SK-N-SH (cell line): ENCODE results near the gene SMIM7. TPM values are rescaled to one million over a fixed set of nuclear protein-coding genes. Genes with fewer than 3 reads are reported as not detected.

Source experiments
- CTCF ChIA-PET: fragments of 300-600, 350-600 bp; formaldehyde crosslinking; extraction: SDS; loops from one replicate; lab custom pipeline; 2021; lab: Yijun Ruan, JAX
- POLR2A ChIA-PET: fragments of 350-600 bp; sonication (Branson Sonifier 250); formaldehyde crosslinking; extraction: SDS; loops from one replicate; lab custom pipeline; 2020; ENCODE audit warnings: antibody characterized with exemption, inconsistent platforms; lab: Yijun Ruan, JAX
- DNase-seq: peaks from one replicate; pipeline ENCODE4 v3.0.0; 2012
- H2AFZ ChIP-seq: fragments of 200-600 bp; sonication (generic); 2 replicates; pipeline ENCODE4 v1.8.1; 2016; ENCODE audit warnings: antibody characterized with exemption, mild to moderate bottlenecking, low read depth
- H3F3A ChIP-seq: fragments of 200-600 bp; sonication (generic); replicated peaks from 2 replicates; pipeline ENCODE3; 2016; ENCODE audit warnings: antibody characterized with exemption, mild to moderate bottlenecking; ENCODE audit not compliant: insufficient read depth
- H3K27ac ChIP-seq, 2 experiments: fragments of 200-500 bp in 1 of 2; fragments of 200-600 bp in 1 of 2; sonication (Bioruptor generic) in 1 of 2; sonication (generic), shearing (Covaris generic) in 1 of 2; 2 replicates each; pipeline versions ENCODE4 v1.5.1 to v1.6.1; 2014 to 2016; ENCODE audit warnings: low read depth in 2 of 2, inconsistent platforms in 1 of 2, low read length in 1 of 2, mild to moderate bottlenecking in 1 of 2, mixed read lengths in 1 of 2
- H3K27me3 ChIP-seq: fragments of 200-600 bp; sonication (generic), shearing (Covaris generic); 2 replicates; pipeline ENCODE4 v1.6.1; 2016; ENCODE audit warnings: mixed run types; ENCODE audit not compliant: insufficient read depth
- H3K36me3 ChIP-seq, 2 experiments: fragments of 200-500 bp in 1 of 2; fragments of 200-600 bp in 1 of 2; sonication (Bioruptor generic) in 1 of 2; sonication (generic) in 1 of 2; replicated peaks in 1 of 2; 2 replicates each; pipeline versions ENCODE3 to v1.5.1; 2014 to 2016; ENCODE audit warnings: low read length in 1 of 2, mild to moderate bottlenecking in 1 of 2; ENCODE audit not compliant: insufficient read depth in 2 of 2, control insufficient read depth in 1 of 2
- H3K4me1 ChIP-seq, 2 experiments: fragments of 200-500 bp in 1 of 2; fragments of 200-600 bp in 1 of 2; sonication (Bioruptor generic) in 1 of 2; sonication (generic), shearing (Covaris generic) in 1 of 2; 2 replicates each; pipeline versions ENCODE4 v1.5.1 to v1.6.1; 2014 to 2016; ENCODE audit warnings: low read depth in 1 of 2, low read length in 1 of 2, mixed run types in 1 of 2; ENCODE audit not compliant: insufficient read depth in 2 of 2, control insufficient read depth in 1 of 2
- H3K4me2 ChIP-seq: fragments of 200-600 bp; sonication (generic), shearing (Covaris generic); 2 replicates; pipeline ENCODE4 v1.6.1; 2017; ENCODE audit warnings: mixed run types
- H3K4me3 ChIP-seq, 2 experiments: fragments of 200-500 bp in 1 of 2; fragments of 200-600 bp in 1 of 2; sonication (Bioruptor generic) in 1 of 2; sonication (generic), shearing (Covaris generic) in 1 of 2; 2 replicates each; pipeline versions ENCODE4 v1.5.1 to v1.8.1; 2014 to 2016; ENCODE audit warnings: low read depth in 2 of 2, inconsistent platforms in 1 of 2, low read length in 1 of 2, mild to moderate bottlenecking in 1 of 2, mixed read lengths in 1 of 2, moderate library complexity in 1 of 2
- H3K79me2 ChIP-seq: fragments of 200-600 bp; sonication (generic); 2 replicates; pipeline ENCODE4 v1.8.1; 2017; ENCODE audit warnings: mild to moderate bottlenecking; ENCODE audit not compliant: insufficient read depth
- H3K9ac ChIP-seq: fragments of 200-600 bp; sonication (generic); 2 replicates; pipeline ENCODE4 v1.6.1; 2017; ENCODE audit warnings: mixed run types
- H3K9me2 ChIP-seq: fragments of 200-600 bp; sonication (generic); 2 replicates; pipeline ENCODE4 v1.6.1; 2017; ENCODE audit warnings: mixed run types
- H3K9me3 ChIP-seq: fragments of 200-600 bp; sonication (generic); 2 replicates; pipeline ENCODE4 v1.6.1; 2017; ENCODE audit warnings: mixed run types, mild to moderate bottlenecking, moderate library complexity
- H4K20me1 ChIP-seq: fragments of 200-600 bp; sonication (generic); 2 replicates; pipeline ENCODE4 v1.6.1; 2017; ENCODE audit warnings: mild to moderate bottlenecking, mixed run types; ENCODE audit not compliant: insufficient read depth
- CHD2 ChIP-seq: fragments of 150-350 bp; IDR thresholded peaks from 2 replicates; pipeline ENCODE4 v1.6.1; 2018; ENCODE audit warnings: low read length; ENCODE audit not compliant: partially characterized antibody
- CTCF ChIP-seq: fragments of 200-600 bp; sonication (generic); IDR thresholded peaks from 2 replicates; pipeline ENCODE4 v1.6.1; 2017; ENCODE audit warnings: antibody characterized with exemption, mild to moderate bottlenecking, moderate library complexity
- ELF1 ChIP-seq: IDR thresholded peaks from 2 replicates; pipeline ENCODE4 v1.4.0; 2012
- EP300 ChIP-seq, 2 experiments: IDR thresholded peaks; 2 replicates each; pipeline versions ENCODE4 v1.4.0 to v1.6.1; 2012; ENCODE audit warnings: borderline replicate concordance in 1 of 2, low read depth in 1 of 2, low read length in 1 of 2
- EZH2phosphoT487 ChIP-seq: fragments of 200-600 bp; sonication (generic); IDR thresholded peaks from 2 replicates; pipeline ENCODE4 v1.6.1; 2017; ENCODE audit warnings: low read depth, mixed run types, mild to moderate bottlenecking, antibody characterized with exemption, moderate library complexity, borderline replicate concordance
- GABPA ChIP-seq: IDR thresholded peaks from 2 replicates; pipeline ENCODE4 v1.4.0; 2012; ENCODE audit warnings: low read depth, mild to moderate bottlenecking
- GATA2 ChIP-seq: sonication (generic); formaldehyde crosslinking; IDR thresholded peaks from 2 replicates; pipeline ENCODE4 v1.5.0; 2020; ENCODE audit warnings: mild to moderate bottlenecking, missing genetic modification reagents
- JUND ChIP-seq: IDR thresholded peaks from 2 replicates; pipeline ENCODE4 v1.4.0; 2012
- MAX ChIP-seq: IDR thresholded peaks from 2 replicates; pipeline ENCODE4 v1.4.0; 2012; ENCODE audit warnings: low read depth
- NFIC ChIP-seq: IDR thresholded peaks from 2 replicates; pipeline ENCODE4 v1.4.0; 2012; ENCODE audit warnings: borderline replicate concordance
- PBX3 ChIP-seq: IDR thresholded peaks from 2 replicates; pipeline ENCODE4; 2012
- RAD21 ChIP-seq: IDR thresholded peaks from 2 replicates; pipeline ENCODE4 v1.6.1; 2012; ENCODE audit warnings: mild to moderate bottlenecking, low read length
- RCOR1 ChIP-seq: fragments of 150-350 bp; IDR thresholded peaks from 2 replicates; pipeline ENCODE4 v1.6.1; 2017; ENCODE audit warnings: antibody characterized with exemption, low read length
- REST ChIP-seq: IDR thresholded peaks from 2 replicates; pipeline ENCODE4 v1.6.1; 2012; ENCODE audit warnings: mild to moderate bottlenecking, low read depth, low read length, moderate library complexity
- RFX5 ChIP-seq: IDR thresholded peaks from 2 replicates; pipeline ENCODE4 v1.6.1; 2012; ENCODE audit warnings: mild to moderate bottlenecking, improper control_type of control experiment, low read length
- RXRA ChIP-seq: IDR thresholded peaks from 2 replicates; pipeline ENCODE4 v1.4.0; 2012; ENCODE audit warnings: low read depth, mild to moderate bottlenecking, borderline replicate concordance
- SIN3A ChIP-seq: IDR thresholded peaks from 2 replicates; pipeline ENCODE4 v1.6.1; 2012; ENCODE audit warnings: low read depth, mild to moderate bottlenecking, low read length, moderate library complexity, borderline replicate concordance
- TCF12 ChIP-seq: IDR thresholded peaks from 2 replicates; pipeline ENCODE4 v1.4.0; 2012
- YY1 ChIP-seq: IDR thresholded peaks from 2 replicates; pipeline ENCODE4 v1.4.0; 2012; ENCODE audit warnings: low read depth, mild to moderate bottlenecking
- WGBS: methylation state at CpG from one replicate; pipeline ENCODE4 v1.1.6; 2017; ENCODE audit warnings: low lambda C conversion rate; 5-methylcytosine and 5-hydroxymethylcytosine counted together
- polyA plus RNA-seq, 3 experiments: library from polyadenylated mRNA; depleted of rRNA; stranded (reverse); fragments of >200 nt; gene quantifications; 2 replicates each; pipeline ENCODE4 v1.2.3, GENCODE V29; 2012

SMIM7 gene
- polyA plus RNA-seq, 1 of the 3 experiments (the other 2 are of a cell fraction) = 74.2 TPM

GRCh38 chr19:16638666-16639065 lies 21.3 kb downstream of the SMIM7 start:
- Histone ChIP-seq H3K79me2 (peaks cover 92% of the 10 kb centered on the region), H4K20me1 (peaks cover 8% of the 10 kb centered on the region), H2AFZ (no peak overlapping the region), H3K27me3 (no peaks in the 10 kb centered on the region), H3K9me2 (no peaks in the 10 kb centered on the region), H3K4me3 (no peak overlapping the region), H3K9me3 (no peaks in the 10 kb centered on the region), H3K4me1 (no peaks in the 10 kb centered on the region), H3K4me2 (no peak overlapping the region), H3K27ac (no peak overlapping the region), H3K36me3 (peaks cover 16 to 48% of the 10 kb centered on the region in 2 experiments), H3K9ac (no peak overlapping the region), H3F3A (no peaks in the 10 kb centered on the region)
- WGBS = 89% methylated on average over 1 of the region's 1 CpG
- ChIA-PET POLR2A (interaction anchor here (1.4 kb wide), 1 partner anchor 18 kb away, joined by 3 read pairs; no protein-coding TSS in a partner anchor), CTCF (interaction anchor here (0.6 kb wide), 1 partner anchor 226 kb away, joined by 3 read pairs; no protein-coding TSS in a partner anchor)
- no peak for TF ChIP-seq CTCF
- TF ChIP-seq TCF12 = no peak
- DNase-seq = no peak

- Histone ChIP-seq H4K20me1 (peaks cover 5% of the 10 kb centered on the region; the same call in 1 of the 2 replicates), H3K4me3 (no peak overlapping the region), H3K4me1 (no peaks in the 10 kb centered on the region), H3K4me2 (no peak overlapping the region), H3K9me3 (no peaks in the 10 kb centered on the region), H3F3A (no peaks in the 10 kb centered on the region), H2AFZ (no peak overlapping the region), H3K27me3 (no peaks in the 10 kb centered on the region), H3K27ac (no peak overlapping the region), H3K9ac (no peak overlapping the region), H3K36me3 (peaks cover 12 to 48% of the 10 kb centered on the region in 2 experiments), H3K79me2 (peaks cover 89% of the 10 kb centered on the region), H3K9me2 (no peaks in the 10 kb centered on the region)
- no peak for TF ChIP-seq JUND
- TF ChIP-seq PBX3 = no peak
- no peak for TF ChIP-seq SIN3A
- TF ChIP-seq NFIC = no peak
- no peak for TF ChIP-seq CHD2
- no peak for TF ChIP-seq GATA2 (CRISPR knock-in tag)
- TF ChIP-seq EZH2phosphoT487 = no peak
- TF ChIP-seq RCOR1 = no peak
- no peak for TF ChIP-seq RAD21
- no peak for TF ChIP-seq RXRA
- TF ChIP-seq MAX = no peak
- no peak for TF ChIP-seq TCF12
- TF ChIP-seq YY1 = no peak
- TF ChIP-seq REST = no peak
- TF ChIP-seq ELF1 = no peak
- TF ChIP-seq GABPA = no peak
- no peak for TF ChIP-seq RFX5
- no peak for TF ChIP-seq EP300 (IDR thresholded peaks at IDR 0.05; ENCODE audit: borderline replicate concordance in 1 of 2, low read depth in 1 of 2, low read length in 1 of 2)
- POLR2A ChIA-PET = interaction anchor here (1.4 kb wide), 1 partner anchor 19 kb away, joined by 3 read pairs; no protein-coding TSS in a partner anchor
- no peak for DNase-seq
- CTCF ChIA-PET = interaction anchor here (0.6 kb wide), 1 partner anchor 1362 kb away, joined by 3 read pairs; no protein-coding TSS in a partner anchor
Observed at GRCh38 chr19:16637535-16637934, 22.4 kb downstream of the SMIM7 start.
